Breast epithelium (tissue), 3 donors: ENCODE results near the gene OOSP3.

Experiments used
- POLR2A ChIP-seq: fragments of 450-650 bp; IDR thresholded peaks from one replicate; pipeline ENCODE4 v1.6.1; 2016; ENCODE audit warnings: antibody characterized with exemption, mild to moderate bottlenecking, moderate library complexity
- TF ChIP-seq, protein P1 (sequence below), 3 donors: fragments of 450-650 bp; IDR thresholded peaks; one replicate each; pipeline ENCODE4 v1.5.1; 2016 to 2017; ENCODE audit warnings: antibody characterized with exemption in 3 of 3, mild to moderate bottlenecking in 3 of 3, moderate library complexity in 3 of 3

DNA sequence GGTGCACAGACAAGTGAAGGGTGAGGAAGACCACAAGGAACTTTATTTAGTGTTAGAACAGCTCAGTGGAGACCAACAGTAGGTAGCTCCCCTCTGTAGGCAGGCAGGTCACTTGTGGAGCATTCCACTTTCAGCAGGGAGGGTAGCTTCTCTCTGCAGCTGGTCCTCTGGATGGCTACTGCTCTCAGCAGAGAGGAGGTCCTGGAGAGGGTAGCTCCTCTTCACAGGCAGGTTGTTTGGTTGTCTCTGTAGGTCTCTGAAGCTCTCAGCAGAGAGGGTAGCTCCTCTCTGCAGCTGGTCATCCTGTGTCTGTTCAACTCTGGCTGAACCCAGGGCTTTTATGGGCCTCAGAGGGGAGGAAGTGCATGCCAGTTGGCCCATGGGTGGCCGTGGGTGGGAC, 53.1 kb downstream of the OOSP3 start:
- TF ChIP-seq, protein P1, sequence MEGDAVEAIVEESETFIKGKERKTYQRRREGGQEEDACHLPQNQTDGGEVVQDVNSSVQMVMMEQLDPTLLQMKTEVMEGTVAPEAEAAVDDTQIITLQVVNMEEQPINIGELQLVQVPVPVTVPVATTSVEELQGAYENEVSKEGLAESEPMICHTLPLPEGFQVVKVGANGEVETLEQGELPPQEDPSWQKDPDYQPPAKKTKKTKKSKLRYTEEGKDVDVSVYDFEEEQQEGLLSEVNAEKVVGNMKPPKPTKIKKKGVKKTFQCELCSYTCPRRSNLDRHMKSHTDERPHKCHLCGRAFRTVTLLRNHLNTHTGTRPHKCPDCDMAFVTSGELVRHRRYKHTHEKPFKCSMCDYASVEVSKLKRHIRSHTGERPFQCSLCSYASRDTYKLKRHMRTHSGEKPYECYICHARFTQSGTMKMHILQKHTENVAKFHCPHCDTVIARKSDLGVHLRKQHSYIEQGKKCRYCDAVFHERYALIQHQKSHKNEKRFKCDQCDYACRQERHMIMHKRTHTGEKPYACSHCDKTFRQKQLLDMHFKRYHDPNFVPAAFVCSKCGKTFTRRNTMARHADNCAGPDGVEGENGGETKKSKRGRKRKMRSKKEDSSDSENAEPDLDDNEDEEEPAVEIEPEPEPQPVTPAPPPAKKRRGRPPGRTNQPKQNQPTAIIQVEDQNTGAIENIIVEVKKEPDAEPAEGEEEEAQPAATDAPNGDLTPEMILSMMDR (IDR thresholded peaks at IDR 0.05), result no peak
- no peak for TF ChIP-seq POLR2A
